GM21825 (cell line): ENCODE data around the gene ANKRD62.
"Not testable (repeated sequence)": the region's sequence is repeated elsewhere in the genome, so short reads cannot be mapped to it uniquely, and the experiment has no call there.

Experiments
- ATAC-seq: cut with Tn5 transposase; IDR thresholded peaks from one replicate; pipeline ENCODE4 v1.9.1; 2021; ENCODE audit warnings: mild to moderate bottlenecking, moderate library complexity; ENCODE audit not compliant: unreplicated experiment

The ANKRD62 gene

DNA sequence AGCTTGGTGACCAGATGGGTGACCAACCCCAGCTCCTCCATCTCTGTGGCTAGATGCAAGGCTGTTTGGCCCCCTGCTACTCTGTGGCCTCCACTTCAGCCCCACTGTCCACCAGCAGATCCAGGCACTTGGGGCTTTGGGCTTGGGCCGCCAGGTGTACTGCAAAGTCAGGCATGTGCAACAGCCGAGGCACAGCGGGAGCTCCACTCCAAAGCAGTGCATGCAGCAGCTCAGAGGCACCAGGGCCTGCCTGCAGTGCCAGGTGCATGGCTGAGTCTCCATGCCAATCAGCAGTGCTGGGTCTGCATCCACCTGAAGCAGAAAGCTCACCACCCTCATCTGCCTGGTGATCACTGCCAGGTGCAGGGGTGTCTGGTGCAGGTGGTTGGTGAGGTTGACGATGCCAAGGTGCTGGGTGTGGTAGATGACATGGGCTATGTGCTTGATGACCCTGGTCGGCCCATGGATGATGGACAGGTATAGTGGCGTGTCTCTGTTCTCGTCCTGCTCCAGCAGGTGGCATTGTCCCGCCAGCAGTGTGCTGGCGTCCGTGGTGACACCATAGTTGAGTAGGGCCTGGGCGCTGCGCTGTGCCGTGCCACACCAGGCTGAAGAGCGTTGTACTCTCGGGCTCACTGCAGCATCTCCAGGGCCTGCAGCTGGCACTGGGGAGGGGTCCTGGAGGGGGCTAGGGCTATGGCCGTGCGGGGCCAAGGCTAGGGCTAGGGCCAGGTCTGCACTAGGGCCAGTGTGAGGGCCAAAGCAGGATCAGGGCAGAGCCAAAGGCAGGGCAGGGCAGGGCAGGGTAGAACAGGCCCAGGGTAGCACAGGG, 1.0 kb upstream of the ANKRD62 start:
- no peak for ATAC-seq

DNA sequence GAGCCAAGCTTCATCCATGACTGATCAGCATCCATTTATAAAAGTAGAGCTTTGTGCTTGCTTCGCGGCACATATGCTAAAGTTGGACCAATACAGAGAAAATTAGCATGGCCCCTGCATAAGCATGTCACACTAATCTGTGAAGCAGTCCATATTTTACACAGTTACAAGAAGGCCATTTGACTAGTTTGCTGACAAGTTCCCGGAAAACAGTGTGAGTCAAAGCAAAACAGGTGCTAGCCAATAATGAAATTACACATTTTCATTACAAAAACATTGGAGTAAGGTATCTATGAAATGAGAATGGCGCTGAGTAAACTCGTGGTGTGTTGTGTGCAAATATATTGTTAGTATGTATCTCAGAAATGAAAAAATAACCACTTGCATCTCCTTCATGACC, 4.7 kb downstream of the ANKRD62 start:
- ATAC-seq, result no peak

- no peak for ATAC-seq
Measured at GRCh38 chr18:12099160-12099559, 5.5 kb downstream of the ANKRD62 start.

- no peak for ATAC-seq
Measured at GRCh38 chr18:12101266-12101665, 7.6 kb downstream of the ANKRD62 start.

DNA sequence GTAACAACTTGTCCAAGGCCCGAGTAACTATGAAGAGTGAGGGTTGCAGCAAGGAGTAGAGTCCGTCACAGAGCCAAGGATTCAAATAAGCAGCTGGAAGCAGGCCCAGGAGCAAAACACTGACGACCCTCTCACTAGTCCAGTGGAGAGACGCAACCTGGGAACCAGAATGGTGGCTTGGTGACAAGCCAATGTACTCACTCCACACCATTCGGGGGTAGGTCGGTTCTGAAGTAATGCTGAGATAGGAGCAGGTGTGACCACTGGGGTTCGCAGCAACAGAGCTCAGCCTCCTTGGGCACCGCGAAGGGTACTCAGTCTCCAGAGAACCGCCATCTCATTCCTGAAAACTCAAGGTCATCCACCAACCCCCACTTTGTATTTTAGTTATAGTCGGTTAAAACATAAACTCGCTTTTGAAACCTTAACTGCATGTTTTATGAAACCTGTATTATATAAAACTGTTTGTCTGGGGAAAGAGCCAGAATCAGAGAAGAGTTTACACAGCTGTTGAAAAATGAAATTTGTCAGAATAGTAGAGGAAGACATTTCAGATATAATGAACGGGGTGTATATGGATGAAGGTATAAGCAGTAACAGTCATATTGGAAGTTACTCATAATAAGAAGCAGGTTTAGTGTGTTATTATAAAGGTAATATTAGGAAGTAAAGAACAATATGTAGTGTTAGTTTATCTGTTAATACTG, 8.6 kb downstream of the ANKRD62 start:
- ATAC-seq, result no peak

DNA sequence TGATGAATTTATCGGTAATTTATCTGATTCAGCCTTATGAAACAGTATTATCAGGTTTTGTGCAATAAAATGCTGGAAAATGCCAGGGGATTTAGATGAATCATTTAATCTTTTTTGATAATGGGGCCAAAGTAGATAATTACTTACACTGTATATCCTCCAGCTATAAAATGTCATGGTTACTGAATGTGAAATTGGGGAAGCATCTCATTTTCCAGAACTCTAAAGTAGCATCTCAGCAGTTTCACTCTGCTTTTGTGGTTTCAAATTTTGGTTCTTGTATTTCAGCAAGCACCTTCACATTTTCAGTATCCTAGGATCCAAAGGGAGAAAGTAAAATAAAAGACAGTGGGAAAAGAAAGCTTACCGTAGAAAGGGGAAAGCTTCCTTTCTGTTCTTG, 12.8 kb downstream of the ANKRD62 start:
- ATAC-seq, result no peak

- ATAC-seq, result no peak
Measured at GRCh38 chr18:12109836-12110235, 16.2 kb downstream of the ANKRD62 start.

DNA sequence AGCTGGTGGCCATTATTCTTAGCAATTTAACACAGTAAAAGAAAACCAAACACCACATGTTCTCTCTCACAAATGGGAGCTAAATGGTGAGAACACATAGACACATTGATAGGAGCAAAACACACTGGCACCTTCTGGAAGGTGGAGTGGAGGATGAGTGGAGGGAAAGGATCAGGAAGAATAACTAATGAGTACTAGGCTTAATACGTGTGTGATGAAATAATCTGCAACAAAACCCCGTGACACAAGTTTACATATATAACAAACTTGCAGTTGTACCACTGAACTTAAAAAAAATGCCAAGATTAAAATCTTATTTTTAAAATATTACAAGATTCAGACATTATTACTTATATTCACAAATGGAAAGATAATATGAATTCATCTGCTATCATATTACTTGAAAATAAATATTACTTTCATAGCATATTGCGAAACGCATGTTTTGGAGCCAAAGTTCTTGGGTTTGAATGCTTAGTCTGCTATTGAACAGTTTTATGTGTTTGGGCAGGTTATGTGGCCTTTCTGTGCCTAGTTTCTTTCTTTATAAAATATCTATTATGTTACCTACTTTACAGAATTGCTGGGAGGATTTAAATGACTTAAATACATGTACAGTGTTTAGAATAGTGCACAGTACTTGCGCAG, 20.5 kb downstream of the ANKRD62 start:
- ATAC-seq, result no peak

GRCh38 chr18:12119358-12119757, 25.7 kb downstream of the ANKRD62 start:
- no peak for ATAC-seq

DNA sequence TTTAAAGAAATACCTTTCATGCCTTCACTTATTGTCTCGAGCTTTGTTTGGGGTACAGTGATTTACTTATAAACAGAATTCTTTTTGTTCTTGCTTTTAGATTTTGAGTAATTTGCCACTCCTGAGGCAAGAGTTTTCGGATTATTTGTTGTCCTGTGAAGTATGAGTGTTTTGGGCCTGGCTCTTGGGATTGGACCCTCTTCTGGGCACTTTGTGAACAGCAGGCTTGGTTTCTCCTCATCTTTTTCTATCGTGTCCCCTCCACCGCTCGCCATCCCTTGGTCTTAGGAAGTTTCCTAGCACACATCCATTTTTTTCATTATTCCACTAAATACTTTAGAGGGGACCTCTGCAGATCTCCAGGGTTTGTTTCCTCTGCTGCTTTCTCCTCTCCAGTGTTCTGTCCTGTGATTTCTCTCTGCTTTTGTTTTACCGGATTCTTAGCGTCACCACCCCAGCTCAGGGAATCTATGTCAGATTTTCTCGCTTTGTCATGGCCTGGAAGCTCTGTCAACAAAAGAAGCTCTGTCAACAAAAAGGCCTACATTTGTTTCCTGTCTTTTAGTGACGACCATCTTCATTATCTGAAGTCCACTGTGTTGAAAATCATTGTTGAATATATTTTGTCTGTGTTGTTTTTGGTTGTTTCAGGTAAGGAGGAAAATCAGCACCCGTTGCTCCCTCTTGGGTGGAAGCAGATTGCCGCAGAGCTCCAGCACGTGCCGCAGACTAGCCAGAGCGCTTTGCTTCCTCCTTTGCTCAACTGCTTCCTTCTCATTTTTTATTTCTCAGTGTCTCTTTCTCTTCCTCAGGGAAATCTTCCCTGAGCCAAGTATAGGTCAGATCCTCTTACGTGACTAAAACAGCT, 27.8 kb downstream of the ANKRD62 start:
- no peak for ATAC-seq

DNA sequence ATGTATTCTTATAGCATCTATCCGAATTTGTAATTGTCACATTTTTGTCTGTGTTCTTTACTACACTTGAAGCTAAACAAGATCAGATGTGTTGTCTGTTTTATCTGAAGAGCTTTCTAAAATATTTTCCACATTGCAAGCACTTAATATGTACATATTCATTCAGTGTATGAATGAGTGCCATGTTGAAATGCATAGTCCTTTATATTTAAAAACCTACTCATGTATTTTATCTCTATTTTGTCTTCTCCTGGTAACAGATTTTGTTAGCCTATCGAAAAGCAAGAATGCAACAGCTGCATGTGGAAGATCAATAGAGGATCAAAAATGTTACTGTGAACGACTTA, 28.4 kb downstream of the ANKRD62 start:
- ATAC-seq, result not testable (repeated sequence)

DNA sequence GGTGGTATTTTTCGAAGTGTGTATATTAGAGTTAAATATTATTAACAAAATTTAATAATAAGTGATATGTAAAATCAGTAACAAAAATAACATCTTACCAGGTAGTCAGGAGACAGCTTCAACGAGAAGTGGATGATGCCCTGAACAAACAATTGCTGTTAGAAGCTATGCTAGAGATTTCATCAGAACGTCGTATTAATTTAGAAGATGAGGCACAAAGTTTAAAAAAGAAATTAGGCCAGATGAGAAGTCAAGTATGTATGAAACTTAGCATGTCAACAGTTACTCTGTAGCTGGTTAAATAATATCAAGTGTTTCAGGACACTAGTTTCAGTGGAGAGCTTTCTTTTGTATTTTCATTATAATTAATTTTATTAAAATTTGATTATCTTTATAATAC, 34.0 kb downstream of the ANKRD62 start:
- not testable (repeated sequence) for ATAC-seq

DNA sequence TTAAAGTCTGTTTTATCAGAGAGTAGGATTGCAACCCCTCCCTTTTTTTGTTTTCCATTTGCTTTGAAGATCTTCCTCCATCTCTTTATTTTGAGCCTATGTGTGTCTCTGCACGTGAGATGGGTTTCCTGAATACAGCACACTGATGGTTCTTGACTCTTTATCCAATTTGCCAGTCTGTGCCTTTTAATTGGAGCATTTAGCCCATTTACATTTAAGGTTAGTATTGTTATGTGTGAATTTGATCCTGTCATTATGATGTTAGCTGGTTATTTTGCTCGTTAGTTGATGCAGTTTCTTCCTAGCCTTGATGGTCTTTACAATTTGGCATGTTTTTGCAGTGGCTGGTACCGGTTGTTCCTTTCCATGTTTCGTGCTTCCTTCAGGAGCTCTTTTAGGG, 45.2 kb downstream of the ANKRD62 start:
- not testable (repeated sequence) for ATAC-seq

- ATAC-seq, result not testable (repeated sequence)
Measured at GRCh38 chr18:12140866-12141265, 47.2 kb downstream of the ANKRD62 start.

DNA sequence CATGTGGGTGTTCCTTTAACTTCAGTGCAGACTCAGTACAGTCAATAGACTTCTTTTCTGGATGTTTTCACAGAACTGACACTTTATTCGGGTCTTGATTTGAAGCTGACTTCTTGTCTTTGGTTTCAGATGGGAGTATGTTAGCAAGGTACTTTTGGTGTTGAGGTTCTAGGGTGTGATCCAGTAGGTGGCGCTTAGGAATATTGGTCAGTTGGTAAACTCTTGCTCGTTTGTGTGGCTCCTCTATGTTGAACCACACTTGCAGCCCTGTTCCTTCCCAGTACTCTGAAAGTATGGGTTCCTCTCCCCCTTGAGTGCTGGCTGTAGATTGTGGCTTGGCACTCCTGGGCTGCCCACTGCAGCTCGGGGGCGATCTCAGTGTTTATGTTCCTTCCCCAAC, 48.1 kb downstream of the ANKRD62 start:
- not testable (repeated sequence) for ATAC-seq

DNA sequence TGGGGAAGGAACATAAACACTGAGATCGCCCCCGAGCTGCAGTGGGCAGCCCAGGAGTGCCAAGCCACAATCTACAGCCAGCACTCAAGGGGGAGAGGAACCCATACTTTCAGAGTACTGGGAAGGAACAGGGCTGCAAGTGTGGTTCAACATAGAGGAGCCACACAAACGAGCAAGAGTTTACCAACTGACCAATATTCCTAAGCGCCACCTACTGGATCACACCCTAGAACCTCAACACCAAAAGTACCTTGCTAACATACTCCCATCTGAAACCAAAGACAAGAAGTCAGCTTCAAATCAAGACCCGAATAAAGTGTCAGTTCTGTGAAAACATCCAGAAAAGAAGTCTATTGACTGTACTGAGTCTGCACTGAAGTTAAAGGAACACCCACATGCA, 55.8 kb downstream of the ANKRD62 start:
- ATAC-seq, result not testable (repeated sequence)

- no peak for ATAC-seq
Measured at GRCh38 chr18:12154361-12154760, 60.7 kb downstream of the ANKRD62 start.

GRCh38 chr18:12155996-12156395, 62.4 kb downstream of the ANKRD62 start:
- ATAC-seq, result no peak

DNA sequence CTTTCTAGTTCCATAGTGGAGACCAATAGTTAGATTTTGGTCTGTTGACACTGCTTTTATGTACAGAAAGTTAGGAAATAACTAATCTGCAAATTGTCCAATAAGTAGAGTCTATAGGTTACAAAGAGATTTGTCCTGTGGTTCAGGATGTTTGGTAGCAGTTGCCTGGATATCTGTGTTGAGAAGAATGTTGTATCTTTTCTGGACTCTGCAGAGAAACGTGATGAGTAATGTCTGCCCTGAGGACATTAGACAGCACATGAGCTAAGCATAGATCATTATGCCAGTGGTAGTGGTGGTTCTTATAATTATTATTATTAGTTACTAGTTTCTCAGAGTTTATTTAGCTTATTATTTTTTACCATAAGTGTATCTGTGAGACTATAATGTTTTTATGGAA, 65.8 kb downstream of the ANKRD62 start:
- ATAC-seq, result no peak

DNA sequence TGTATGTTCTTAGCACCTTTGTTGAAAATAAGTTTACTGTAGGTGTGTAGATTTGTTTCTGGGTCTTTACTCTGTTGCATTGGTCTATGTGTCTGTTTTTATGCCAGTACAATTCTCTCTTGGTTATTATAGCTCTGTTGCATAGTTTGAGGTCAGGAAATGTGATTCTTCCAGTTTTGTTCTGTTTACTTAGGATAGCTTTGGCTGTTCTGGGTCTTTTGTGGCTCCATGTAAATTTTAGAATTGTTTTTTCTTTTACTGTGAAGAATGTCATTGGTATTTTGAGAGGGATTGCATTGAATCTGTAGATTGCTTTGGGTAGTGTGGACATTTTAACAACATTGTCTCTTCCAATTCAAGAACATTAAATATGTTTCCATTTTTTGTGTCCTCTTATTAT, 69.1 kb downstream of the ANKRD62 start:
- ATAC-seq, result no peak
